Endodermal cell (in vitro differentiated cells): ENCODE measurements around the gene IQSEC3. TPM values are rescaled to one million over a fixed set of nuclear protein-coding genes. Genes with fewer than 3 reads are reported as not detected.

Experiments
- DNase-seq: peaks from one replicate; pipeline ENCODE4 v3.0.0-alpha.2; 2017
- H3K27ac ChIP-seq: 2 replicates; pipeline ENCODE4 v1.5.1; 2013; ENCODE audit warnings: mild to moderate bottlenecking, low read depth, low read length, moderate library complexity
- H3K27me3 ChIP-seq: 2 replicates; pipeline ENCODE4 v1.6.1; 2013; ENCODE audit warnings: mild to moderate bottlenecking, low read length, moderate library complexity; ENCODE audit not compliant: insufficient read depth, control insufficient read depth, poor library complexity, severe bottlenecking
- H3K36me3 ChIP-seq: 2 replicates; pipeline ENCODE4 v1.7.0; 2013; ENCODE audit warnings: mild to moderate bottlenecking, low read length, moderate library complexity; ENCODE audit not compliant: control insufficient read depth, insufficient read depth
- H3K4me1 ChIP-seq: one replicate; pipeline ENCODE4 v1.7.0; 2013; ENCODE audit warnings: low read length; ENCODE audit not compliant: control insufficient read depth, insufficient read depth
- H3K4me3 ChIP-seq: 2 replicates; pipeline ENCODE4 v1.5.1; 2013; ENCODE audit warnings: mild to moderate bottlenecking, low read length, moderate library complexity
- H3K9ac ChIP-seq: 2 replicates; pipeline ENCODE4 v1.6.1; 2013; ENCODE audit warnings: mild to moderate bottlenecking, low read length, moderate library complexity; ENCODE audit not compliant: poor library complexity, severe bottlenecking; ENCODE audit errors: extremely low read depth
- H3K9me3 ChIP-seq: 2 replicates; pipeline ENCODE4 v1.6.1; 2013; ENCODE audit warnings: mild to moderate bottlenecking, low read length, moderate library complexity; ENCODE audit not compliant: control insufficient read depth
- H3K27ac Mint-ChIP-seq: 2 replicates; pipeline ENCODE4 v1.8.0; 2020; ENCODE audit warnings: mixed read lengths
- H3K27me3 Mint-ChIP-seq: 2 replicates; pipeline ENCODE4 v1.8.0; 2021; ENCODE audit warnings: mild to moderate bottlenecking, mixed read lengths; ENCODE audit not compliant: insufficient read depth
- H3K36me3 Mint-ChIP-seq: 2 replicates; pipeline ENCODE4 v1.8.0; 2020; ENCODE audit warnings: low read depth, mixed read lengths
- H3K4me1 Mint-ChIP-seq: 2 replicates; pipeline ENCODE4 v1.8.0; 2020; ENCODE audit warnings: mixed read lengths
- H3K4me3 Mint-ChIP-seq: 2 replicates; pipeline ENCODE4 v1.8.0; 2020; ENCODE audit warnings: mild to moderate bottlenecking, moderate library complexity, mixed read lengths
- H3K9me3 Mint-ChIP-seq: 2 replicates; pipeline ENCODE4 v1.8.0; 2020; ENCODE audit warnings: mild to moderate bottlenecking, mixed read lengths
- WGBS, 2 experiments: methylation state at CpG; one replicate each; pipeline versions ENCODE4 v1.1.5 to v1.1.7; 2013; ENCODE audit warnings: missing lambda C conversion rate in 2 of 2, mixed read lengths in 1 of 2; ENCODE audit not compliant: insufficient coverage in 1 of 2, insufficient read length in 1 of 2; 5-methylcytosine and 5-hydroxymethylcytosine counted together
- total RNA-seq, 2 donors: library from RNA; stranded (reverse); fragmentation: NEBNext Ultra II Directional in 1 of 2; extraction: Animal tissue kit (Norgen Biotek cat#: 25700) in 1 of 2; gene quantifications; 2 replicates in 1 of 2; 3 replicates in 1 of 2; pipeline ENCODE4 v1.2.1, GENCODE V29; 2021
- TF ChIP-seq, protein P1 (sequence below): fragments of 200-600 bp; sonication (generic); conservative IDR thresholded peaks from 2 replicates; pipeline ENCODE4 v1.5.0; 2021; ENCODE audit warnings: antibody characterized with exemption, mild to moderate bottlenecking

Gene IQSEC3
- total RNA-seq, 2 donors from 2014 or later, result 1.5 to 2.7 TPM

DNA sequence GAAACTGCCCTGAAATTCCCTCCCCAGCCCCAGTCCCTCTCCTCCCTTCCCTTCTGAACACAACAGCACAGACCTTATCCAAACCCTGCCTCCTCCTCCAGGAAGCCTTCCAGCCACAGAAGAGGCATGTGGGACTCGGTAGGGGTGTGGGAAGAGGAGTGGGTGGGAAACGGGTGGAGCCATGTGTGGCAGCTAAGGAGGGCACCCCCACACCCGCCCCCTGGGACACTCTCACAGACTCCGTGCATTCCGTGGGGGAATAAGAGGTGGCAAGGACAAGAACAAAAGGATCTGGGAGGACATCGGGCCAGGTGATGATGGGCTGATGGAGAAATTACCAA lies 123.0 kb downstream of the IQSEC3 start:
- H3K4me3 Mint-ChIP-seq, result no peak overlapping the region
- H3K9ac ChIP-seq, result no peak overlapping the region
- H3K27me3 Mint-ChIP-seq, result peaks cover 86% of the 10 kb centered on the region
- H3K4me1 ChIP-seq, result peaks cover 7% of the 10 kb centered on the region
- H3K9me3 Mint-ChIP-seq, result peaks cover 7% of the 10 kb centered on the region
- no peak for DNase-seq
- WGBS, 2 experiments, result 69 to 87% methylated on average over 4 to 6 of the region's 6 CpGs
- H3K9me3 ChIP-seq, result no peaks in the 10 kb centered on the region
- peaks cover 18% of the 10 kb centered on the region for H3K27me3 ChIP-seq
- H3K36me3 ChIP-seq, result no peaks in the 10 kb centered on the region
- no peak overlapping the region for H3K4me3 ChIP-seq
- TF ChIP-seq, protein P1, sequence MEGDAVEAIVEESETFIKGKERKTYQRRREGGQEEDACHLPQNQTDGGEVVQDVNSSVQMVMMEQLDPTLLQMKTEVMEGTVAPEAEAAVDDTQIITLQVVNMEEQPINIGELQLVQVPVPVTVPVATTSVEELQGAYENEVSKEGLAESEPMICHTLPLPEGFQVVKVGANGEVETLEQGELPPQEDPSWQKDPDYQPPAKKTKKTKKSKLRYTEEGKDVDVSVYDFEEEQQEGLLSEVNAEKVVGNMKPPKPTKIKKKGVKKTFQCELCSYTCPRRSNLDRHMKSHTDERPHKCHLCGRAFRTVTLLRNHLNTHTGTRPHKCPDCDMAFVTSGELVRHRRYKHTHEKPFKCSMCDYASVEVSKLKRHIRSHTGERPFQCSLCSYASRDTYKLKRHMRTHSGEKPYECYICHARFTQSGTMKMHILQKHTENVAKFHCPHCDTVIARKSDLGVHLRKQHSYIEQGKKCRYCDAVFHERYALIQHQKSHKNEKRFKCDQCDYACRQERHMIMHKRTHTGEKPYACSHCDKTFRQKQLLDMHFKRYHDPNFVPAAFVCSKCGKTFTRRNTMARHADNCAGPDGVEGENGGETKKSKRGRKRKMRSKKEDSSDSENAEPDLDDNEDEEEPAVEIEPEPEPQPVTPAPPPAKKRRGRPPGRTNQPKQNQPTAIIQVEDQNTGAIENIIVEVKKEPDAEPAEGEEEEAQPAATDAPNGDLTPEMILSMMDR, result no peak
- H3K27ac Mint-ChIP-seq, result no peak overlapping the region
- H3K4me1 Mint-ChIP-seq, result peaks cover 7% of the 10 kb centered on the region
- H3K36me3 Mint-ChIP-seq, result no peaks in the 10 kb centered on the region
- H3K27ac ChIP-seq, result no peak overlapping the region

DNA sequence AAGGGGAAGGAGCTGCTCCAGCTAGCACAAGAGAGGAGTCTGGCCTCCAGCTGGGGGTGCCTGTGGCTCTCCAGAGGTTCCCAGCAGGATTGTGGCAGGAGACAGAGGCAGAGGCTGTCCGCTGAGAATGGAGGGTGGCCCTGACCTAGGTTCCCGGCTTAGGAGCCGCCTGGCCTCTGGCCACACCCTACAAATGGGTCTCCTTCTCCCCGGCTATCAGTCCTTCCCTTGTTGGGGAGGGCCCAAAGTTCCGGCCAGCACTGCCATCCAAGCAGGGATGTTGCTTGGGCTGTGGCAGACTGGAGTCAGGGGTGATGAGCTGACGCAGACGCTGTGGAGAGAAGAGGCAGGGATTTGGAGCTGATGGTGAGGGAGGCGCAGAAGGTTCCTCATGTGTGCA lies 124.3 kb downstream of the IQSEC3 start:
- Histone ChIP-seq H3K9me3 (no peaks in the 10 kb centered on the region), H3K36me3 (no peaks in the 10 kb centered on the region), H3K27ac (no peak overlapping the region), H3K27me3 (peaks cover 18% of the 10 kb centered on the region), H3K4me1 (peaks cover 7% of the 10 kb centered on the region), H3K9ac (no peak overlapping the region), H3K4me3 (no peak overlapping the region)
- no peaks in the 10 kb centered on the region for H3K36me3 Mint-ChIP-seq
- H3K4me1 Mint-ChIP-seq, result peaks cover 7% of the 10 kb centered on the region
- TF ChIP-seq, protein P1, result no peak
- H3K9me3 Mint-ChIP-seq, result peaks cover 7% of the 10 kb centered on the region
- 85 to 93% methylated on average over 8 of the region's 8 CpGs for WGBS, 2 experiments
- no peak overlapping the region for H3K27ac Mint-ChIP-seq
- no peak for DNase-seq
- no peak overlapping the region for H3K4me3 Mint-ChIP-seq
- H3K27me3 Mint-ChIP-seq, result peaks cover 82% of the 10 kb centered on the region

DNA sequence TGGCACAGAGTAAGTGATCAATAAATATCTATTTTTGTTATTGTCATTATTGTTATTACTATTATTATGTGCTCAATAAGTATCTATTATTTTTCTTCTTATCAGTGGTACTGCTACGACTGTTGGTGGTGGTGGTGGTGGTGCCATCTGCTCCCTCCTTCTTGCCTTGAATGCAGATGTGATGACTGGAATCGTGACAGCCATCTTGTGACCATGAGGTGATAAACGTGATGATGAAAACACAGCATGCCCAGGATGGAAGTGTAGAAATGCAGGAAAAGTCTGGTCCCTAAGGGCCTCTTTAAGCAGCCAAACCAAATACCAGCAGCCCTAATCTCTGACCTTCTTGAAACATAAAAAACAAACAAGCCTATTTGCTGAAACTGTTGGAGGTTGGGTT lies 125.0 kb downstream of the IQSEC3 start:
- peaks cover 7% of the 10 kb centered on the region for H3K4me1 Mint-ChIP-seq
- H3K4me3 ChIP-seq, result no peak overlapping the region
- H3K4me3 Mint-ChIP-seq, result no peak overlapping the region
- peaks cover 7% of the 10 kb centered on the region for H3K4me1 ChIP-seq
- no peaks in the 10 kb centered on the region for H3K9me3 ChIP-seq
- H3K9ac ChIP-seq, result no peak overlapping the region
- TF ChIP-seq, protein P1, result no peak
- peaks cover 7% of the 10 kb centered on the region for H3K9me3 Mint-ChIP-seq
- 86% methylated on average over 2 of the region's 3 CpGs; no CpG with 5 or more reads in 1 of the 2 experiments for WGBS, 2 experiments
- no peak overlapping the region for H3K27ac ChIP-seq
- H3K27me3 ChIP-seq, result peaks cover 18% of the 10 kb centered on the region
- DNase-seq, result no peak
- no peak overlapping the region for H3K27ac Mint-ChIP-seq
- H3K36me3 ChIP-seq, result no peaks in the 10 kb centered on the region
- peaks cover 82% of the 10 kb centered on the region for H3K27me3 Mint-ChIP-seq
- no peaks in the 10 kb centered on the region for H3K36me3 Mint-ChIP-seq
